ENCODE data around the gene SPATA6. TPM values are rescaled to one million over a fixed set of nuclear protein-coding genes. Genes with fewer than 3 reads are reported as not detected.
"Not testable (repeated sequence)": the region's sequence is repeated elsewhere in the genome, so short reads cannot be mapped to it uniquely, and the experiment has no call there.

Gene SPATA6
- 10 to 100 TPM; 14.0 to 22.1 (median 14.1) TPM for polyA plus RNA-seq (ENCODE audit: insufficient read length in 3 of 3)
- long read RNA-seq, donor 1, full-length matches to known transcripts, result 5 of 5 reads
- long read RNA-seq, donor 1, partial matches to known transcripts, result 0 of 5 reads
- long read RNA-seq, donor 1, other reads (novel, unspliced or antisense), result 0 of 5 reads
- long read RNA-seq, donor 2, full-length matches to known transcripts, result 2 of 2 reads
- long read RNA-seq, donor 2, partial matches to known transcripts, result 0 of 2 reads
- long read RNA-seq, donor 2, other reads (novel, unspliced or antisense), result 0 of 2 reads
- long read RNA-seq, donor 3, result 0 reads
- long read RNA-seq, donor 4, partial matches to known transcripts, result 7 of 7 reads
- long read RNA-seq, donor 4, other reads (novel, unspliced or antisense), result 0 of 7 reads
- long read RNA-seq, donor 5, result 0 reads
- long read RNA-seq, donor 6, partial matches to known transcripts, result 0 of 2 reads
- long read RNA-seq, donor 6, other reads (novel, unspliced or antisense), result 0 of 2 reads
- long read RNA-seq, donor 7, full-length matches to known transcripts, result 3 of 3 reads
- long read RNA-seq, donor 7, partial matches to known transcripts, result 0 of 3 reads
- long read RNA-seq, donor 7, other reads (novel, unspliced or antisense), result 0 of 3 reads
- long read RNA-seq, donor 8, partial matches to known transcripts, result 0 of 1 reads
- long read RNA-seq, donor 8, other reads (novel, unspliced or antisense), result 0 of 1 reads
- long read RNA-seq, donor 9, full-length matches to known transcripts, result 1 of 1 reads
- long read RNA-seq, donor 9, partial matches to known transcripts, result 0 of 1 reads
- long read RNA-seq, donor 9, other reads (novel, unspliced or antisense), result 0 of 1 reads
- long read RNA-seq, donor 10, result 0 reads
- long read RNA-seq, donor 11, partial matches to known transcripts, result 0 of 1 reads
- long read RNA-seq, donor 11, other reads (novel, unspliced or antisense), result 0 of 1 reads
- long read RNA-seq, donor 12, full-length matches to known transcripts, result 2 of 2 reads
- long read RNA-seq, donor 12, partial matches to known transcripts, result 0 of 2 reads
- long read RNA-seq, donor 12, other reads (novel, unspliced or antisense), result 0 of 2 reads
- long read RNA-seq, donor 13, full-length matches to known transcripts, result 1 of 1 reads
- long read RNA-seq, donor 13, partial matches to known transcripts, result 0 of 1 reads
- long read RNA-seq, donor 13, other reads (novel, unspliced or antisense), result 0 of 1 reads
- long read RNA-seq, donor 14, result 0 reads
- long read RNA-seq, donor 15, full-length matches to known transcripts, result 5 of 5 reads
- long read RNA-seq, donor 15, partial matches to known transcripts, result 0 of 5 reads
- long read RNA-seq, donor 15, other reads (novel, unspliced or antisense), result 0 of 5 reads
- long read RNA-seq, donor 16, result 0 reads

DNA sequence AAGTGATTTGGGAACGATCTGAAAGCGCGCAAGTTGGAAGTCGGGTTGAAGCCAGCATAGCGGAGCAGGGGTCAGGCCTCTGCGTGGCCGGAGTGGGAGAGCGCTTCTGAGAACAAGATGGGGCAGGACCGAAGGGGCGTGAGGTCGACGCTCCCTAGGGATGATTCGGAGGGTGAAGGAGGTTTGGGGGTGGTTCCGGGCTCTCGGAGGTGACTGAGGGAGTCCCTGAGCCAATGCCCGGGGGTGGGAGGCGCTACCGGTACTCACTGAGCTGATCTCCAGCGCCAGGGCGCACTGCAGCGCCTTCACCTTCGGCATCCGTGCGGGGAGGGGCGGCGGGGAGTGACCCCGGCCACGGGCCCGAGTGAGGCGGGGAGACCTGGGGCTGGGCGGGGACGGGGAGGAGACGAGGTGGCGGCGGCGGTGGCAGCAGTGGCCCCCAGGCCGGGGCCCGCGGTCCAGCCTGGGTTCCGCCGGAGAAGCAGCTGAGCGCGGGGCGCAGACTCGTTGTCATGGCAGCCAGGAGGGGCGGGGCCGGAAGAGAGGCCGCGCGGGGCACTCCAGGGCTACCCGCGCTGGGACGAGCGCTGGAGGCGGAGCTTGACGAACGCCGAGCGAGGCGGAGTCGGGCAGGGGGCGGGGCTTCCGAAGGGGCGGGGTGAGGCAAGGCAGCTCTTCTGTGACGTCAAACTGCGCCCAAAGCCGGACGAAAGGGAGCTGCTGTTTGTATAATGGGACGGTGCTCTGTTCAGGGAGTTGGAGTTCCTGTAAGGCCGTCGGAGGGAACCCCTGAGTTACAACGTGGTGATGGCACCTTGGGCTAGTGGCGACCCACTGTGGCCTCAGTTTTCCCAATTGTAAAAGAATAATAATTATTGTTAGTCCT lies at the start of gene SPATA6:
Gene SPATA6, minus strand, starts transcription at position 514 of the 886 bp plus-strand sequence. Its CDS starts 196 bp downstream, at position 318.
- DNase-seq, result peak; percentile 96

DNA sequence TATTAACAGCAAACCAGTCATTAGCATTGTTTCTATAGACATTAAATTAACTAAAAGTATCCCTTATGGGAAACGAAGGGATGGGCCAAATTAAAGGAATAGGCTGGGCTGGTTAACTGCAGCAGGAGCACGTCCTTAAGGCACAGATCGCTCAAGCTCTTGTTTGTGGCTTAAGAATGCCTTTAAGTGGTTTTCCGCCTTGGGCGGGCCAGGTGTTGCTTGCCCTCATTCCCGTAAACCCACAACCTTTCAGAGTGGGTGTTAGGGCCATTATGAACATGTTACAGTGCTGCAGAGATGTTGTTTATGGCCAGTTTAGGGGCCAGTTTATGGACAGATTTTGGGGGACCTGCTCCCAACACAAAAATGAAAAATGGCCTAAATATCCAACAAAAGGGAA lies 47.9 kb upstream of the SPATA6 start:
- not testable (repeated sequence) for DNase-seq

DNA sequence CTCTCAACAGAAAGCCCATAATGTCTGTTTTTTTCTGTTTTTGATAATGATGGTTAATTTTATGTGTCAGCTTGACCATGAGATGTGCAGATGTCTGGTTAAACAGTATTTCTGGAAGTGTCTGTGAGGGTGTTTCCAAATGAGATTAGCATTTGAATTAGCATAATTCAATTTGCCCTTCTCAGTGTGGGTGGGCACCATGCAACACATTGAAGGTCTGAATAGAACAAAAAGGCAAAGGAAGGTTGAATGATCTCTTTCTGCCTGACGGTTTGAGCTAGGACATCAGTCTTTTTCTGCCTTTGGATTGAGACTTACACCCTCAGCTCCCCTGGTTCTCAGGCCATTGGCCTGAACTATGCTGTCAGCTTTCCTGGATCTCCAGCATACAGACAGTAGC lies 34.9 kb upstream of the SPATA6 start:
- DNase-seq, result no peak

DNA sequence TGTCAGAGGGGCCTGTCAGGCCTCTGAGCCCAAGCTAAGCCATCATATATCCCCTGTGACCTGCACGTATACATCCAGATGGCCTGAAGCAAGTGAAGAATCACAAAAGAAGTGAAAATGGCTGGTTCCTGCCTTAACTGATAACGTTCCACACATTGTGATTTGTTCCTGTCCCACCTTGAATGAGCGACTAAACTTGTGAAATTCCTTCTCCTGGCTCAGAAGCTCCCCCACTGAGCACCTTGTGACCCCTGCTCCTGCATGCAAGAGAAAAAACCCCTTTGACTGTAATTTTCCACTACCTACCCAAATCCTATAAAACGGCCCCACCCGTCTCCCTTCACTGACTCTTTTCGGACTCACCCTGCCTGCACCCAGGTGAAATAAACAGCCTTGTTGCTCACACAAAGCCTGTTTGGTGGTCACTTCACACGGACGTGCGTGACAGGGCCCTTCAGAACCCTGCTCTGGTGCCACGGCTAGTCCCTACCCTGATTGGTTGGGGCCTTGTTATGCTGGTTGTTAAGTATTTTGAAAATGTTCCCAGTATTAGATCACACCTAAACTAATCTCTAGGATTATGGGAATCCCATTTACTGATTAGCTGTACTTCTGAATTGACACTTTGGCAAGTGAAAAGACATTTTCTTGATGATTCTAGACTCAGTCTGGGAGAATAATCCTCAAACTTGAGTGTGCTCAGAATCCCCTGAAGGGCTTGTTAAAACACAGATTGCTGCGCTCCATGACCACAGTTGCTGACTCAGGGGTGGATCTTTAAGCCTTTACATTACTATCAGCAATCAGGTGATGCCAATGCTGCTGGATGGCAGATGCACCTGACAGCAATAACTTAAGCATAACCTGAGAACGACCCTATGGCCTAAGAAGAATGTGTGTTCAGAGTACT lies 28.8 kb upstream of the SPATA6 start:
- no peak for DNase-seq

DNA sequence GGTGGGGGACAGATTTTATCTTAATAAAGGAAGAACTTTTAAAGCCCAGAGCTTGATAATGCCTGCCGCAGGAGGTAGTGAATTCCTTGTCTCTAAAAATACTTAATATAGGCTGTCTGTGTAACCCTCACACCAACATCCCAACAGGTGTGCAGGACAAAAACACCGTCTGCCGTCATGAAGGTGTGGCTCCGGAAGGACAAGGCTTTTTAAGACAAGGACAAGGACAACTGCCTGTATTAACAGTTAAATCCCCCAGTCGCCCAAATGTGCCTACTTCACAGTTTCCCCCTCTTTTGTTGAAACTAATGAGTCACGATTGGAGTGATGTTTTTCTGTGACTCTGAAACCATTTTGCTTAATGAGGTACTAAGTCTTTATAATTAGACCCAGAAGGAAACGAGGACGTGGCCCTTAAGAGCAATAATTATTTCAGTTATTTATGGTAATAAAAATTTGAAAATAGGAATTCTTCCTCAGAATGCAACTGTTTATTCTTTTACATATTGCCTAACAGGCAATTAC lies 27.3 kb upstream of the SPATA6 start:
- no peak for DNase-seq

DNA sequence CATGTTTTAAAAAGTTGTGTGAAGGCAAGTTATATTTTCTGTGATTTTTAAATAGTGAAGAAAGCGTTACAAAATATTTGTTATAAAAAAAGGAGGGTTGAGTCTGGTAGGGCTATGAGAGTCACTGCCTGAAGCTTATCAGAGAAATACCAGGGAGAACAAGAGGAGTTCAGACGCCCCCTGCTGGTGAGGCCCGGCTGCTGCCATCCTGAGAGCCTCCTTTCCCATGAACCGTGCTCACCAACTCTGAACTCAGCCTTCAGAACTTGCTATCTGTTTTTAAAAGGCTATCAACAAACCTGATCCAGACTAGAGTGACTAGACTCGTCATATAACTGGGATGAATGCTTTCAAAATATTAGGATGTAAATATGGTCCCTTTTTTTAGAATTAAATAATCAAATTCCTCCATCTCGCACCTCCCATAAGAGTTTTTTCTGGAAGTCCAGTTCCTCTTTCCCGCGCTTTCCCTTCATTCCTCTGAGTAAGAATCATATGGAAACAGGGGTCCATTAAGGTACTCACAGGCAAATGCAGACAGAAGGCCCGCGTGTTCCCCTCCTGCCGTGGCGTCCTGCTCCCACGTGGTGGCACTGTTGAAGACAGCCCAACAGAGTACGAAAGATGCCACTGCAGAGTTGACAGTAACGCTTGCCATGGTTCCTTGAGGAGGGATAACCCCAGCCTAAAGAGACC lies 26.2 kb upstream of the SPATA6 start:
- peak; percentile 71 for DNase-seq

DNA sequence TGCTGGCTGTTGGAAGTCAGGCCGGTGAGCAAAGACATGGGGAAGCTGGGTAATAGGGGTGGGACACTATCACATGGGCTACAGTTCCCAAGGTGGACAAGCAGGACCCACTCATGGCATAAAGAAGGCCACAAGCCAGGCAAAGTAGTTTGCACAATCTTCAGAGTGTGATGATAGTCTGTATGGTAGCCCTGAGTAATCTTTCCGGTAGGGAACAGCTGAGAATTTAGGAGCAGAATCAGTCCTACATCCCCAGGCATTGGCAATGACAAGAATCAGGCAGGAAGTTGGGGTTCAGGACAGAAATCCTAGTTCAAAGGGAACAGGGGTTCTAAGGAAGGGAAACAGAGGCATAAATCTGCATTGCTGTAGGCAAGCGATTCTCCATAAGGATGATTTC lies 23.9 kb upstream of the SPATA6 start:
- DNase-seq, result no peak

DNA sequence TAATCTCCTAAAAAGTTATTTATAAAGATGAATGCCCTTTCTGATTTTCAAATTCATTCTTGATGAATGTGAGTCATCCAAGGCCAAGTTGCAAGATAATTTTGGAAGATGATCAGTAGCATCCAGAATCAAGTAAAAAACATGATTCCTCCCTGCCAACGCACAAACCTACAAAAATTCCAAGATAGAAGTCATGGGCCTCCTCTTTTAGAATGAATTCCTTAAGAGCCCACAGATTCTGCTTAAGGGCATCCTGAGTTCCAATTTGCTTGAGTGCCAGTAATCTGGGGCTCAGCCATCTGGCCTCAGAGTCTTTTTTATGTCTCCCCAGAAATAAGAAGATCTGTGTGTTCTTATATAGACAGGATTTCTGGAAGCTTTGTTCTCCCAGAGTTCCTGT lies 23.2 kb upstream of the SPATA6 start:
- DNase-seq, result no peak

DNA sequence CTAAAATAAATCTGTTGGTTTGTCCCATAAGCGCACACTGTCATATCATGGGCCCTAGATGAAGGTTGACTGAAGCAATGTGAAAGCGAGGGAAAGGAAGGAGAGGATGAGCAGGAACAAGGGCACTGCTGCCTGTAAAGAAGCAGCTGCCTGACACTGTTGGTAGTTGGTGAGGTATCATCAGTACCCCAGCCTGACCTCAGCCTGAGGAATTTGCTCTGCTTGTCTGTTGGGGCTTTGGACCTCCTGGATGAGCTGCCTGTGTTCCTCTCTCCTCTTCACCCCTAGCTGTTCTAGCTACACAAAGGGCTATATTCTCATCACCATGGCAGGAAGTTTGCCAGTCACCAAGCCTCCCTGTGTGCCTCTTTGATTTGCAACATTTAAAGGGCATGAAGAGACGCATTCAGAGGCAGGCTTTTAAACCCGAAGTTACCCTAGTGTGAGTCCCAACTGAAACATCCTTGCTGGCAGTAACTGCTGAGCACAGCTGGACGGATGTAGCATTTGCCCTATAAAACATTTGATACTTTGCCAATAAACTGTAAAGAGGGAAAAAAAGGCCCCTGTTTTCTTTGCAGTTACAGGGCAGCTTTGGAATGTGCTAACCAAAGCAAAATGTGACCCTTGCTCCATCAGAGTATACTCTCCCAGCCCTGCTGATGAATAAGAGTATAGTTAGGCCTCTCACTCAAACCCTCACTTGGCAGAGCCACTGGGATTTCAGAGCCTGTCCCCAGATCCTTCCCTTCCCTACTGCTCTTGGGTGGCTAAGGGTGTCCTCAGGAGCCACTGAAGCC lies 22.2 kb upstream of the SPATA6 start:
- DNase-seq, result peak; percentile 81

DNA sequence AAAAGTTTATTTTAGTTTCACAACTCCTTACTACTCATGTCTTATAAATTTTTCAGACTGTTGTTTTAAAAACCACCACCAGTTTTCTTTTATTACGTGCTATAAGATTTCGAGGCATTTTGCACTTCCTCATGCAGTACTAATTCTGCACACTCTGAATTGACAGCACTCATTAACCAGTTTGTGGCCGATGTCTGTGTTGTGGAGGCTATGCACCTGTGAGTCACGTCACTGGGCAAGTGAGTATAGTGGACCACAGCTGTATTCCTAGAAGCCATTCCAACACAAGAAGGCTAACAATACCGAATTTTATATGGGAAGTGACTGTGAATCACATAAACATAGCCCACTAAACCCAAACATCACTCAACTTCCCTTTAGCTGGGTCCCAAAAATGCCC lies 21.0 kb upstream of the SPATA6 start:
- no peak for DNase-seq

DNA sequence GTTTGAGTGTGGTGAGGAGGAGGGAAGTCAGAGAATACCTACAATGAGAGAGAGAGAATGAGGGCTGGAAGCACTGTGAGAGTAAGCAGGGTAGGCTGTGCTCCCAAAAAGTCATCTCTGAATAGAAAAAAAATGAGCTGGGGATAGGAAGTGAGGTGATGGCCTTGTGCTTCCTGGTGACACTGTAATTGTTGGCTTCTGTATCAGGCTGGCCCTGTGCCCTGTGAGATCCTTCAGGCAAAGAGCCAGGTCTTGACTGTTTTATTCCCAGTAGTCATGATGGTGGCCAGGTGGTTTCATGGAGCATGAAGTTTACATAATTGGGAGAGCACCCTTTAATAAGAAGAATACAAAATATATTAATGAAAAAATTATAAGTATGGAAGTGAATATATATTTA lies 20.4 kb upstream of the SPATA6 start:
- DNase-seq, result no peak

DNA sequence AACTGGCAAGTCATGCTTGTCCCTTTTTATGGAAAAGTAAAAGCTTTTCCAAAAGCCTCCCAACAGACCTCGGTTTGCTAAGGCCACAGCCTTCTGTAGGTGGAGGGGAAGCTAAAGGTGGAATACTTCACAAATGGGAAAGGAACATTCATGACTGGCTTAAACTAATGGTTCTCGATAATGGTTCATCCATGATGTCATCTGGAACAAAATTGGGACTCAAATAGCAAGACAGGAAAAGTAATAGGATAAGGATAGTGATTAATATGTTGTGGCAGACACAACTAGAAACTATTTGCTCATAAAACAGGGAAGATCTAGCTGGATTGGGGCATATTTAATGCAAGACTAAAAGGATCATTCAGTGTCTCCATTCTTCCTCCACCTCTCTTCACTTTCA lies 16.7 kb upstream of the SPATA6 start:
- no peak for DNase-seq

DNA sequence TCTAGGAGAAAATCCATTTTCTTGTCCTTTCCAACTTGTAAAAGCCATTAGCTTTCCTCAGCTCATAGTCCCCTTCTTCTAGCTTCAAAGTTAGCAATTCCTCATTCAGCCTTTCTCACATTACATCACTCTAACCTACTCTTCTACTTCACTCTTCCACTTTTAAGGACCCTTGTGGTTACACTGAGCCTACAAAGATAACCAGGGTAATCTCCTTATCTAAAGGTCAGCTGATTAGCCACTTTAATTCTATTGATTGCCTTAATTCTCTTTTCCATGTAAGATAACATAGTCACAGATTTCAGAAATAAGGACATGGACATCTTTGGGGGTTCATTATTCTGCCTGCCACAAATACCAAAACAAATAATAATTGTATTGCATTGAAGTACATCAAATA lies 8.5 kb upstream of the SPATA6 start:
- no peak for DNase-seq

DNA sequence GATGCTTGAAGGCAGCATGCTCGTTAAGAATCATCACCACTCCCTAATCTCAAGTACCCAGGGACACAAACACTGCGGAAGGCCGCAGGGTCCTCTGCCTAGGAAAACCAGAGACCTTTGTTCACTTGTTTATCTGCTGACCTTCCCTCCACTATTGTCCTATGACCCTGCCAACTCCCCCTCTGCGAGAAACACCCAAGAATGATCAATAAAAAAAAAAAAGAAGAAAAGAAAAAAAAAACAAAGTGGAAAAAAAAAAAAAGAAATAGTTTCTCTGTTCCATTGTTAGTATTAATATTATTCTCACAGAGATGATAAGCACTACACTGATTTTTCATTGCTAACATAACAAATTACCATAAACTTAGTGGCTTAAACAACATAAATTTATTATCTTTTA lies 8.0 kb upstream of the SPATA6 start:
- DNase-seq, result not testable (repeated sequence)

DNA sequence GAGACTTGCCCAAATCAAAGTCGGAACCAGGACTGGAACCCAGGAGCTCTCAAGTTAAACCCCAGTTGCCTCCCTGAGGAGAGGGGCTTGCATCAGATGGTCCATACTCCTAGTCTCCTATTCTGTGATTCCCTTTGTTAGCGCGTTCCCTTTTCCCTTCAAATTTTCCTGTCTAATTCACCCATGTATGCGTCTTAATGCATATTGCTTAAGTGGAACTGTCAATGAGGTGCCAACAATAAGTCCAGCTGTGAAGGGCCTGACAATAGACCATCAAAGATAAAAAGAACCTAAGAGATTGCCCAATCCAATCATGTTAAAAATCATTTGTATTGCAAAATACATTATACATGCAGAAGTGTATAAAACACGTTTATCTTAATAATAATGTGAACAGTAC lies 634 bp upstream of the SPATA6 start:
- no peak for DNase-seq

DNA sequence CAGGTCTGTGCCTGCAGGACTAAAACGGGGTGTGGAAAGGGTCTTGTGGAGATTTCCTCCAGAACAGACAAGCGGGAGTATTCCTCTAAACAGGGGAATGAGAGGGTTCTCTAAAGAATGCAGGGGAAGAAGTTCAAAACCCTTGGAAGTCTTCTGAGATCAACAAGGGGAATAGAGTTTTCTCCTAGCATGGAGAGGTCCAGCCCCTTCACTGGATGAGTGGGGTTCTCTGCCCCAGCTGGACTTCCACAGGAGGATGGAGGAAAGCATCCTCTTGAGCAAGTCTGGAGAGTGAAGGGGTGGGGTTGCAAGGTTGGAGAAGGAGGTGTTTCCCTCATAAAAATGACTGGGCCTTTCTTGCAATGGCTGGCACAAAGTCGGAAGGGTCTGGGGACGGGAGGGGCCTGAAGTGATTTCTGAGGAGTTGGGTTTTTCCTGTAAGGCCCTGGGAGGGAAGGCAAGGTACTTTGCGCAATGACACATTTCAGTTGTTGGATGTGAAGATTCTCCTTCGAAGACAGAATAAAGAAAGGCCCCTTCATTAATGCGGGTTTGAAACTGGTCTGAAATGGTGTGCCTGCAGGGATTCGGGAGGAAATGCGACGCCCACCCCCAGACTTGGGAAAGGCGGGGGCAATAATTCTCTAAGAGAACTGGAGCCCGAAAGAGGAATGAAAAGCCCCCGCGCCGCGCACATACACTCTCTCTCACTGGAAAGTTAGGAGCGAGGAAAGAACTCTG lies 884 bp downstream of the SPATA6 start:
- DNase-seq, result no peak

DNA sequence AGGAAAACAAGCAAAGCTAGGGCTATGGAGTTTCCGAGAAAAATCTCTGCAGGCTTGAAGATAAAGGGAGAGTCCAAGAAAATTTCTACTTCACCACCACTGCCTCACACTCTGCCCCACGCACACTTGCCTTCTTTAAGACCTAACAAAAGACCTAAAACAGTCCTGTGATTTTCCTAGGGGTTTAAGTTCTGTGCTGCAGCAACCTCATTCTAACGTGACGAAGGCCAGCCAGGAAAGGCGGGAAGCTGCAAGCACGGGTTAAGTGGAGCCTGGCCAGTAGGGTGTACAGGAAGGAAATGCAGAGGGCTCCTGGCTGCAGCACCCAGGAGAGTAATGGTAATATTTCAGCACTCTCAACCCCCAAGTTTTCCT lies 1.5 kb downstream of the SPATA6 start:
- peak; percentile 28 for DNase-seq
